GM20000 (cell line): ENCODE data around the gene INTS1.
A peak's percentile ranks its signal among the peaks of the same experiment; 100 is the strongest.

Experiments
- DNase-seq: peaks from one replicate; pipeline ENCODE4 v3.0.0; 2012; ENCODE audit warnings: low spot score
- TF ChIP-seq, protein P1 (sequence below): IDR thresholded peaks from 2 replicates; pipeline ENCODE4 v1.5.1; 2012; ENCODE audit warnings: mild to moderate bottlenecking, control low read depth; ENCODE audit errors: extremely low read depth, missing control alignments

The INTS1 gene, protein sequence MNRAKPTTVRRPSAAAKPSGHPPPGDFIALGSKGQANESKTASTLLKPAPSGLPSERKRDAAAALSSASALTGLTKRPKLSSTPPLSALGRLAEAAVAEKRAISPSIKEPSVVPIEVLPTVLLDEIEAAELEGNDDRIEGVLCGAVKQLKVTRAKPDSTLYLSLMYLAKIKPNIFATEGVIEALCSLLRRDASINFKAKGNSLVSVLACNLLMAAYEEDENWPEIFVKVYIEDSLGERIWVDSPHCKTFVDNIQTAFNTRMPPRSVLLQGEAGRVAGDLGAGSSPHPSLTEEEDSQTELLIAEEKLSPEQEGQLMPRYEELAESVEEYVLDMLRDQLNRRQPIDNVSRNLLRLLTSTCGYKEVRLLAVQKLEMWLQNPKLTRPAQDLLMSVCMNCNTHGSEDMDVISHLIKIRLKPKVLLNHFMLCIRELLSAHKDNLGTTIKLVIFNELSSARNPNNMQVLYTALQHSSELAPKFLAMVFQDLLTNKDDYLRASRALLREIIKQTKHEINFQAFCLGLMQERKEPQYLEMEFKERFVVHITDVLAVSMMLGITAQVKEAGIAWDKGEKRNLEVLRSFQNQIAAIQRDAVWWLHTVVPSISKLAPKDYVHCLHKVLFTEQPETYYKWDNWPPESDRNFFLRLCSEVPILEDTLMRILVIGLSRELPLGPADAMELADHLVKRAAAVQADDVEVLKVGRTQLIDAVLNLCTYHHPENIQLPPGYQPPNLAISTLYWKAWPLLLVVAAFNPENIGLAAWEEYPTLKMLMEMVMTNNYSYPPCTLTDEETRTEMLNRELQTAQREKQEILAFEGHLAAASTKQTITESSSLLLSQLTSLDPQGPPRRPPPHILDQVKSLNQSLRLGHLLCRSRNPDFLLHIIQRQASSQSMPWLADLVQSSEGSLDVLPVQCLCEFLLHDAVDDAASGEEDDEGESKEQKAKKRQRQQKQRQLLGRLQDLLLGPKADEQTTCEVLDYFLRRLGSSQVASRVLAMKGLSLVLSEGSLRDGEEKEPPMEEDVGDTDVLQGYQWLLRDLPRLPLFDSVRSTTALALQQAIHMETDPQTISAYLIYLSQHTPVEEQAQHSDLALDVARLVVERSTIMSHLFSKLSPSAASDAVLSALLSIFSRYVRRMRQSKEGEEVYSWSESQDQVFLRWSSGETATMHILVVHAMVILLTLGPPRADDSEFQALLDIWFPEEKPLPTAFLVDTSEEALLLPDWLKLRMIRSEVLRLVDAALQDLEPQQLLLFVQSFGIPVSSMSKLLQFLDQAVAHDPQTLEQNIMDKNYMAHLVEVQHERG (N-terminal part only)

DNA sequence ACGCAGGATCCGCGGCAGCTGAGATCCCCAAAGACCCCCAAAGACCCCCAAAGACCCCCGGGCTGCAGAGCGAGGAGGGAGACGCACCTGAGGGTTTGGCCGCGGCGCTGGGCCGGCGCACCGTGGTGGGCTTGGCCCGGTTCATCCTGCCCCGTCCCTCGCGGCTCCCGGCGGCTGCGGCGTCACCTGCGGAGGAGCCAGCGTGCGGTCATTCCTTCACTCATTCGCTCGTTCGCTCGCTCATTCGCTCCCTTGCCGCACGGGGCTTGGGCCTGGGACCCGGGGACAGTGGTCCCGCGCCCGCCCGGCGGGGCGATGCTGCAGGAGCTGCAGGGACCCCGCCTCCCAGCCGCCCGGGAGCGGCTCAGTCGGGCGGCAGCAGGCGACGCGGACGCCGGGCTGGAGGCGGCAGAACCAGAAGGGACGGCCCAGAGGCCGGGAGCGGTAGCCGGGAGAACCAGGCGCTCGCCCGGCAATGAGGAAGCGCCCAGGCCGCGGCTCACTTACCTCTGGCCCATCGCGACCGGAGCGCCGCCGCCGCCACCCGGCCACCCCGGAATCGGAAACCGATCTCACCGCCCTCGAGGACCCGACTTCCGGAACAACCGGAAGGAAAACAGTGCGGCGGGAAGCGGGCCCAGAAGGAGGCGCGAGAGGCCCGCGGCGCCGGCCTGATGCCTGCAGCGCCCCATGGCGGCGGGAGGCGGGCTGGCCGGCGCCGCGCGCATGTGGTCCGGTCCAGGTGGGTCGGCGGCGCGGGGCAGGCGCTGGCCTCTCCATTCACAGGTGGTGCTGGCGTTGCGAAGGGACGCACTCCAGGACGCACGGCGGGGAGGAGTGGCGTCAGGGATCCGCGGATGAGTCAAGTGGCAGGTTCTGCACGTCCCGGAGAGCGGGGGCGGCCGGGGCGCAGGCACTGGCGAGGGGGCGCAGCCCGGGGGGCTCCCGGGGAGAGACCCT lies at the start of gene INTS1:
Gene INTS1, minus strand, starts transcription at position 574 of the 960 bp plus-strand sequence. Its CDS starts 429 bp downstream, at position 145.
- TF ChIP-seq, protein P1, sequence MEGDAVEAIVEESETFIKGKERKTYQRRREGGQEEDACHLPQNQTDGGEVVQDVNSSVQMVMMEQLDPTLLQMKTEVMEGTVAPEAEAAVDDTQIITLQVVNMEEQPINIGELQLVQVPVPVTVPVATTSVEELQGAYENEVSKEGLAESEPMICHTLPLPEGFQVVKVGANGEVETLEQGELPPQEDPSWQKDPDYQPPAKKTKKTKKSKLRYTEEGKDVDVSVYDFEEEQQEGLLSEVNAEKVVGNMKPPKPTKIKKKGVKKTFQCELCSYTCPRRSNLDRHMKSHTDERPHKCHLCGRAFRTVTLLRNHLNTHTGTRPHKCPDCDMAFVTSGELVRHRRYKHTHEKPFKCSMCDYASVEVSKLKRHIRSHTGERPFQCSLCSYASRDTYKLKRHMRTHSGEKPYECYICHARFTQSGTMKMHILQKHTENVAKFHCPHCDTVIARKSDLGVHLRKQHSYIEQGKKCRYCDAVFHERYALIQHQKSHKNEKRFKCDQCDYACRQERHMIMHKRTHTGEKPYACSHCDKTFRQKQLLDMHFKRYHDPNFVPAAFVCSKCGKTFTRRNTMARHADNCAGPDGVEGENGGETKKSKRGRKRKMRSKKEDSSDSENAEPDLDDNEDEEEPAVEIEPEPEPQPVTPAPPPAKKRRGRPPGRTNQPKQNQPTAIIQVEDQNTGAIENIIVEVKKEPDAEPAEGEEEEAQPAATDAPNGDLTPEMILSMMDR, result peak; percentile 85
- peak; percentile 99 for DNase-seq

DNA sequence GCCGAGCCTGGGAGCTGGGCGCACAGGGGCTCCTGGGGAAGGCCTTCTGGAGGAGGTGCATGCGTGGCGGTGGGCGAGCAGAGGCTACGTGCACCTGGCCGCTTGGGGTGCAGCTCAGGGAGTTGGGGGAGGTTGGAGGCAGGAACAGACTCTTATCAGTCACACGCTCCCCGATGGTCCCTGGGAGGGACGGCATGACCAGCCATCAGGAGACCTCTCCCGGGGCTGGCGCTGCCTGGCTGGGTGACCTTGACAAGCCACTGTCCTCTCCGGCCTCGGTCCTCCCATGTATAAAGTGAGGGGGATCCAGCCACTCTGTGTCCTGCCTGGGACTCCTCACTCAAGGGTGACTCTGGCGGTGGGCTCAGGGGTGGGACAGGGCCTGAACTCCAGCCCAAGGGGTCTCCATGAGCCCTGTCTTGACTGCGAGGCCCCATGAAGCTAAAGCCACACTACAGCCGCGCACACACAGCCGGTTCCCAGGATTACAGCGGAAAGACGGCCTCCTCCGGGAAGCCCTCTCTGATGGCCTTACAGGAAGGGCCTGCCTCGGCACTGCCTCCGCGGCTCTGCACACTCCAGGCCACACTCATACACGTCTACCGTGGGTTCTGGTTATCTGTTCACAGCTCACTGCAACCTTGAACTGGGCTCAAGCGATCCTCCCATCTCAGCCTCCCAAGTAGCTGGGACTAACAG lies 49.5 kb upstream of the INTS1 start:
- TF ChIP-seq, protein P1, result no peak
- DNase-seq, result no peak

DNA sequence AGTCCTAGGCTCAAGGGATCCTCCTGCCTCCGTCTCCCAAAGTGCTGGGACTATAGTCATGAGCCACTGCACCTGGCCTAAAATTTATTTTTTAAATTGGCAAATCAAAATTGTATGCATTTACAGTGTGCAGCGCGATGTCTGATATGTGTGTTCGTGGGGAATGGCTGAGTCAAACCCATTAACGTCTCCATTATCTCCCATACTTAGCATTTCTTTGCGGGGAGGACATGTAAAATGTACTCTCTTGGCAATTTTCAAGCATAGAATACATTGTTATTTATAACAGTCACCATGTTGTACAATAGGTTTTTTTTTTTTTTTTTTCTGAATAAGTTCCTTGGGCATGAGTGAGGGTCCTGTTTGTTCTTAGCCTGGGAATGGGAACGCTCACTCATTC lies 48.0 kb upstream of the INTS1 start:
- TF ChIP-seq, protein P1, result no peak
- no peak for DNase-seq

DNA sequence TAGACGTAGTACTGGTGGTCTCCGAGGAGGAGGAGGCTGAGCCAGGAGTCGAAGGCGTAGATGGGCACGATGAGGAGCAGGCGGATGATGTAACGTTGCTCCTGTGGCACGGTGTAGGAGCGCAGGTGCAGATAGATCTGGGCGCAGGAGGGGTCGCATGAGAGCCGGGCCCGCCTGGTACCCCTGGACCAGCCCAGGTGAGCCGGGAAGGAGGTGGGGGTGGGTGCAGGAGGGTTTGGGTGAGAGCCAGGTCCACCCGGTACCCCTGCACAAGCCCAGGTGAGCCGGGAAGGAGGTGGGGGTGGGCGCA lies 46.6 kb upstream of the INTS1 start:
- DNase-seq, result no peak
- TF ChIP-seq, protein P1, result no peak

DNA sequence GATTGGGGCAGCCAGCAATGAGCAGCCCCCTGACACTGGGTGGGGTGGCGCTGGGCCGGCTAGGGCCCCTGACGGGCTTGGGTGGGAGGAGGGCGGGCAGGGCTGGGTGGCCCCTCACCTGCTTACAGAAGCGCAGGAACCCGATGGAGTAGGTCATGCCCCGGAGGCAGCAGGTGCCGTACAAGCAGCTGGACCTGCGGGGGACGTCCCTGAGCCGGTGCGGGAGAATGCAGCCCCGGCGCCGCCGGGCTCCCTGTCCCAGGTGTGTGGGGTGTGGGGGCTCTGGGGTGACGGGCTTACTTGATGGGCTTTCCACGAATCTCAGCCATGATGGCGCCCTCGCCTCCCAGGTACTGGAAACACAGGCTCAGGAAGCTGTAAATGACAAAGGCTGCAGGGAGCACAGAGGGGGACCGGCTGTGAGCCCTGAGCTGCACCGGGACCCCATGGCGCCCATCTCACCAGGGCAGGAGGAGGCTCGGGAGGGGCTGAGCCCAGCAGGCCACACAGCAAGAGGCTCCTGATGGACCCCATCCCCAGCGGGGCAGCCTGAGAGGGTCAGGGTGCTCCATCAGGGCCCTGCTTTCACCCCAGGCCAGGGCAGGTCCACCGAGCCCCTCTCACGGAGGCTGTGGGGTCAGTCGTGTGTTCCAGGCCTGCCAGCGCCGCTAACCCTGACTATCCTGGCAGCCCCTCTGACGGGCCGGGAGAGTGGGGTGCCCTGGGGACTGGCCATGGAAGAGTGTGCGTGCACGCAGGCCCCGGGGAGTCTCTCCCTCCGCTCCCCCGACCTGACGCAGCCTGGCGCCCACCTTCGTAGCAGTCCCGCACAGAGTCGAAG lies 46.0 kb upstream of the INTS1 start:
- TF ChIP-seq, protein P1, result no peak
- DNase-seq, result no peak
